Neuronal stem cell (in vitro differentiated cells): ENCODE data around the gene UBAC1.
"Not testable (repeated sequence)": the region's sequence is repeated elsewhere in the genome, so short reads cannot be mapped to it uniquely, and the experiment has no call there.

ENCODE experiments used
- DNase-seq: peaks from one replicate; pipeline ENCODE4 v3.0.0-alpha.2; 2013; ENCODE audit warnings: low spot score
- H2AFZ ChIP-seq: one replicate; pipeline ENCODE4 v1.6.1; 2013; ENCODE audit warnings: mild to moderate bottlenecking, low read length, inconsistent platforms
- H2AK5ac ChIP-seq: 2 replicates; pipeline ENCODE4 v1.6.1; 2013; ENCODE audit warnings: low read depth, mild to moderate bottlenecking, inconsistent platforms, low read length, moderate library complexity, mixed read lengths
- H2BK120ac ChIP-seq: 2 replicates; pipeline ENCODE4 v1.6.1; 2013; ENCODE audit warnings: low read depth, mild to moderate bottlenecking, inconsistent platforms, low read length, moderate library complexity, mixed read lengths
- H2BK12ac ChIP-seq: one replicate; pipeline ENCODE4 v1.6.1; 2013; ENCODE audit warnings: low read length, inconsistent platforms
- H2BK15ac ChIP-seq: 2 replicates; pipeline ENCODE4 v1.6.1; 2013; ENCODE audit warnings: mild to moderate bottlenecking, low read length, inconsistent platforms, mixed read lengths
- H2BK5ac ChIP-seq: one replicate; pipeline ENCODE4 v1.6.1; 2013; ENCODE audit warnings: inconsistent platforms, mild to moderate bottlenecking, low read length, moderate library complexity
- H3K14ac ChIP-seq: one replicate; pipeline ENCODE4 v1.6.1; 2013; ENCODE audit warnings: low read length, inconsistent platforms
- H3K18ac ChIP-seq: 2 replicates; pipeline ENCODE4 v1.6.1; 2013; ENCODE audit warnings: low read length, inconsistent platforms
- H3K23ac ChIP-seq: 2 replicates; pipeline ENCODE4 v1.6.1; 2013; ENCODE audit warnings: low read depth, mild to moderate bottlenecking, mixed read lengths, low read length, inconsistent platforms; ENCODE audit not compliant: poor library complexity
- H3K27ac ChIP-seq: replicated peaks from 3 replicates; pipeline ENCODE4 v1.5.1; 2013; ENCODE audit warnings: low read length, inconsistent platforms
- H3K27me3 ChIP-seq, 3 experiments: 2 replicates each; pipeline ENCODE4 v1.6.1; 2013; ENCODE audit warnings: low read length in 3 of 3, mild to moderate bottlenecking in 2 of 3, inconsistent platforms in 1 of 3, low read depth in 1 of 3, mixed read lengths in 1 of 3, moderate library complexity in 1 of 3; ENCODE audit not compliant: control insufficient read depth in 3 of 3, insufficient read depth in 3 of 3
- H3K36me3 ChIP-seq, 2 donors: replicated peaks in 1 of 2; 2 replicates each; pipeline ENCODE4 v1.6.1; 2013; ENCODE audit warnings: low read length in 2 of 2; ENCODE audit not compliant: control insufficient read depth in 2 of 2, insufficient read depth in 2 of 2
- H3K4ac ChIP-seq: 2 replicates; pipeline ENCODE4 v1.6.1; 2013; ENCODE audit warnings: inconsistent platforms, mild to moderate bottlenecking, low read length, moderate library complexity
- H3K4me1 ChIP-seq, 2 donors: 1 replicate in 1 of 2; 2 replicates in 1 of 2; pipeline ENCODE4 v1.6.1; 2013; ENCODE audit warnings: low read length in 2 of 2, low read depth in 1 of 2; ENCODE audit not compliant: control insufficient read depth in 2 of 2, insufficient read depth in 1 of 2
- H3K4me2 ChIP-seq: one replicate; pipeline ENCODE4 v1.6.1; 2013; ENCODE audit warnings: mild to moderate bottlenecking, low read length, inconsistent platforms; ENCODE audit not compliant: insufficient read depth, poor library complexity, severe bottlenecking
- H3K4me3 ChIP-seq, 2 donors: 2 replicates each; pipeline ENCODE4 v1.5.1; 2013; ENCODE audit warnings: low read length in 2 of 2, mild to moderate bottlenecking in 2 of 2, inconsistent platforms in 1 of 2, moderate library complexity in 1 of 2
- H3K79me1 ChIP-seq: one replicate; pipeline ENCODE4 v1.6.1; 2013; ENCODE audit warnings: low read depth, mild to moderate bottlenecking, inconsistent platforms, low read length, moderate library complexity
- H3K9ac ChIP-seq: one replicate; pipeline ENCODE4 v1.6.1; 2013; ENCODE audit warnings: mild to moderate bottlenecking, low read depth, low read length, inconsistent platforms; ENCODE audit not compliant: poor library complexity
- H3K9me3 ChIP-seq, 2 donors: replicated peaks in 1 of 2; 2 replicates each; pipeline versions ENCODE3 to v1.6.1; 2013; ENCODE audit warnings: low read length in 2 of 2, mild to moderate bottlenecking in 2 of 2, inconsistent platforms in 1 of 2, low read depth in 1 of 2, mixed read lengths in 1 of 2, moderate library complexity in 1 of 2; ENCODE audit not compliant: control insufficient read depth in 2 of 2, insufficient read depth in 1 of 2
- H4K8ac ChIP-seq: one replicate; pipeline ENCODE4 v1.6.1; 2013; ENCODE audit warnings: low read depth, mild to moderate bottlenecking, inconsistent platforms, low read length, moderate library complexity
- H4K91ac ChIP-seq: one replicate; pipeline ENCODE4 v1.6.1; 2013; ENCODE audit warnings: low read length, low read depth, mild to moderate bottlenecking, inconsistent platforms; ENCODE audit not compliant: poor library complexity
- WGBS, 2 donors: extraction: QIAGEN DNeasy Blood & Tissue Kit; methylation state at CpG; one replicate each; pipeline ENCODE4 v1.1.7; 2013; ENCODE audit warnings: missing lambda C conversion rate in 2 of 2, mixed read lengths in 1 of 2; ENCODE audit not compliant: insufficient read length in 2 of 2, insufficient replicate concordance in 1 of 2; ENCODE audit errors: extremely low coverage in 2 of 2; 5-methylcytosine and 5-hydroxymethylcytosine counted together

UBAC1 gene

GRCh38 chr9:135916227-135916626 is 44.9 kb downstream of the UBAC1 start:
- H3K14ac ChIP-seq, DNase-seq, H3K27me3 ChIP-seq, H2BK12ac ChIP-seq, H3K4me2 ChIP-seq, H3K23ac ChIP-seq, H3K79me1 ChIP-seq, H3K4me3 ChIP-seq, H3K4me1 ChIP-seq, H3K9ac ChIP-seq, H2BK15ac ChIP-seq, H2AFZ ChIP-seq, H3K18ac ChIP-seq, H2BK5ac ChIP-seq, H2AK5ac ChIP-seq, H4K91ac ChIP-seq, H2BK120ac ChIP-seq, H3K4ac ChIP-seq, H3K27ac ChIP-seq, H4K8ac ChIP-seq: not testable (repeated sequence)
- Histone ChIP-seq H3K9me3 (peaks cover 49 to 73% of the 10 kb centered on the region in 2 donors), H3K36me3 (peaks cover 31 to 55% of the 10 kb centered on the region in 2 donors)
- WGBS, 2 donors, result no CpG with 5 or more reads among the region's 12 CpGs

GRCh38 chr9:135914921-135915320 is 46.3 kb downstream of the UBAC1 start:
- H3K4ac ChIP-seq, result no peak overlapping the region
- no peaks in the 10 kb centered on the region for H3K79me1 ChIP-seq
- H2BK12ac ChIP-seq, result no peak overlapping the region
- DNase-seq, result no peak
- no peak overlapping the region for H3K27ac ChIP-seq
- no peak overlapping the region for H2AK5ac ChIP-seq
- H3K9ac ChIP-seq, result no peak overlapping the region
- H2BK120ac ChIP-seq, result no peak overlapping the region
- no peaks in the 10 kb centered on the region for H3K4me1 ChIP-seq
- H3K36me3 ChIP-seq, result peaks cover 36 to 68% of the 10 kb centered on the region in 2 donors
- H3K18ac ChIP-seq, result no peak overlapping the region
- H3K4me3 ChIP-seq, result no peak overlapping the region
- H2BK5ac ChIP-seq, result no peak overlapping the region
- WGBS, 2 donors, result no CpG with 5 or more reads among the region's 1 CpG
- H3K14ac ChIP-seq, result no peak overlapping the region
- no peak overlapping the region for H3K23ac ChIP-seq
- H3K27me3 ChIP-seq, result no peaks in the 10 kb centered on the region
- no peak overlapping the region for H4K91ac ChIP-seq
- H4K8ac ChIP-seq, result no peak overlapping the region
- H2BK15ac ChIP-seq, result no peak overlapping the region
- H3K9me3 ChIP-seq, result peaks cover 46 to 86% of the 10 kb centered on the region in 2 donors
- no peak overlapping the region for H3K4me2 ChIP-seq
- no peak overlapping the region for H2AFZ ChIP-seq

GRCh38 chr9:135911233-135911632 is 49.9 kb downstream of the UBAC1 start:
- not testable (repeated sequence) for H2BK120ac ChIP-seq, H3K23ac ChIP-seq, H2BK12ac ChIP-seq, H3K4me3 ChIP-seq, H3K27me3 ChIP-seq, H3K14ac ChIP-seq, H3K4me1 ChIP-seq, H3K4me2 ChIP-seq, DNase-seq, H3K27ac ChIP-seq, H2BK15ac ChIP-seq, H3K9ac ChIP-seq, H2AK5ac ChIP-seq, H3K4ac ChIP-seq, H4K91ac ChIP-seq, H3K79me1 ChIP-seq, H4K8ac ChIP-seq, H2AFZ ChIP-seq, H3K18ac ChIP-seq, H2BK5ac ChIP-seq
- WGBS, 2 donors, result no CpG with 5 or more reads among the region's 9 CpGs
- peaks cover 34 to 61% of the 10 kb centered on the region in 2 donors for H3K9me3 ChIP-seq
- peaks cover 34 to 71% of the 10 kb centered on the region in 2 donors for H3K36me3 ChIP-seq

- Histone ChIP-seq H3K27me3 (no peaks in the 10 kb centered on the region), H3K23ac (no peak overlapping the region), H3K14ac (no peak overlapping the region), H3K36me3 (peaks cover 30 to 67% of the 10 kb centered on the region in 2 donors), H3K4ac (no peak overlapping the region), H3K79me1 (peaks cover 3% of the 10 kb centered on the region), H2BK12ac (no peak overlapping the region), H4K8ac (no peak overlapping the region), H3K27ac (no peak overlapping the region), H3K18ac (no peak overlapping the region), H3K9me3 (peaks cover 30 to 56% of the 10 kb centered on the region in 2 donors), H2BK120ac (no peak overlapping the region), H3K4me3 (no peak overlapping the region), H2BK15ac (no peak overlapping the region), H3K4me2 (no peak overlapping the region), H4K91ac (no peak overlapping the region), H3K4me1 (peaks cover 3 to 8% of the 10 kb centered on the region in 2 donors), H3K9ac (no peak overlapping the region), H2AFZ (no peak overlapping the region), H2BK5ac (no peak overlapping the region), H2AK5ac (no peak overlapping the region)
- no CpG with 5 or more reads among the region's 9 CpGs for WGBS, 2 donors
- DNase-seq, result no peak
Measured at GRCh38 chr9:135910757-135911156, 50.4 kb downstream of the UBAC1 start.
